SK-N-MC (cell line): Measurements from ENCODE around the gene ALDH1L1.

Source experiments
- EZH2 ChIP-seq: fragments of 200-600 bp; sonication (generic); IDR thresholded peaks from one replicate; pipeline ENCODE4 v1.6.1; 2017; ENCODE audit warnings: antibody characterized with exemption
- FOXP2 ChIP-seq: optimal IDR thresholded peaks from 2 replicates; pipeline ENCODE3; 2011; ENCODE audit warnings: mild to moderate bottlenecking, moderate library complexity; ENCODE audit not compliant: insufficient read depth; ENCODE audit errors: extremely low read length, control extremely low read depth
- POLR2AphosphoS5 ChIP-seq: IDR thresholded peaks from 2 replicates; pipeline ENCODE4 v1.6.1; 2012; ENCODE audit warnings: mild to moderate bottlenecking, low read depth, low read length, borderline replicate concordance

DNA sequence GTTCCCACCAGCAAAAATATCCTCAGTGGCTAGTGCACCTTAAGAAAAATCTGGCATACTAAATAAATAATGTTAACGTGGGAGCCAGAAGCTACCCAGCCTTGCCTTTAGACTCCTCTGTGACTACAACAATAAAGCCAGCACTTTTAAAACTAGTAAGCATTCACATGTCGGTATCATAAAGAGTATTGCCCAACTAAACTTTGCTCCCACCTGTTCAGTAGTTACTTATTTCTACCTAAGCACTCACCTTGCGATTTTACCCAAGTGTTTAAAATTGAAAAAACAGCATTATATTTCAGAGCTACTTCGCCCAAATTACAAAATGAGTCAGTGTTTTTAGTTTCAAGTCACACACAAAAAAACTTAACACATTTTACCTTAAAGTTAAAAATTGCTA is 12.8 kb downstream of the ALDH1L1 start:
- TF ChIP-seq FOXP2 (no peak), EZH2 (no peak), POLR2AphosphoS5 (no peak)
